Activated T-helper 9 cell treated with anti-CD3 and anti-CD28 coated beads, Interleukin-2, amount 50 U/mL, for 16 hours (primary cell): Measurements from ENCODE around the gene HS6ST3.
"Not testable (repeated sequence)": the region's sequence is repeated elsewhere in the genome, so short reads cannot be mapped to it uniquely, and the experiment has no call there.

ENCODE experiments used
- DNase-seq: peaks from one replicate; pipeline ENCODE4 v3.0.0-alpha.2; 2020; ENCODE audit warnings: low read depth

The HS6ST3 gene

GRCh38 chr13:96444676-96445075 is 354.8 kb downstream of the HS6ST3 start:
- no peak for DNase-seq

- DNase-seq, result no peak
Observed at GRCh38 chr13:96449920-96450319, 360.0 kb downstream of the HS6ST3 start.

DNA sequence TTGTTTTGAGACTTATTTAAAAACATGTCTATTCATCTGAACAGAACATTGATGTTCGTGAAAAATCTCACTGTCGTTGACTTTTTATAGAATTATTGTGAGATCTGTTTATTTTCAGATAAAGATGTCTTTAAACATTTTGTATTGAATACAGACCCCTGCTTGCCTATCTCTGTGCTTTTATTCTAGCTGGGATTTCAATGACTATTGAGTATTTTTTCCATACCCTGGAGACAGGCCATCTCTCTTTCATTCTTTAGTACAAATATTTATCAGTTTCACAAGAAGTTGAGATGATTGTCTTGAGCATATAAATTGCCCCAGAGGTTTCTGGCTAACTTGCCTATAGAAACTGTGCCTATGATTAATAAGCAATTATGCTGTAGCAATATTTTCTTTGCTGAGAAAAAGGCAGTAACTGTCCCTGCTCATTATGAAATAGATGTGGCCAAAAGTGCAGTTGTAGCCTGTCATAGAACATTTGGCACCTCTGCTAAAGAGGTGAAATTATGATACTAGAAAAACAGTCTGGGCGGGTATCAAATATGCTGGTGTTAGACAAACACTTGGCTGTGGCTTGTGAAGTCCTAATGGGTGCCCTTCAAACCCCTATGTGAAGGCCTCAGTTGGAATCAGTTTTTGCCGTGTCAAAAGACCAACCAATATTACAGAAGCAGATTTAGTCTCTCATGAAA is 360.6 kb downstream of the HS6ST3 start:
- no peak for DNase-seq

DNA sequence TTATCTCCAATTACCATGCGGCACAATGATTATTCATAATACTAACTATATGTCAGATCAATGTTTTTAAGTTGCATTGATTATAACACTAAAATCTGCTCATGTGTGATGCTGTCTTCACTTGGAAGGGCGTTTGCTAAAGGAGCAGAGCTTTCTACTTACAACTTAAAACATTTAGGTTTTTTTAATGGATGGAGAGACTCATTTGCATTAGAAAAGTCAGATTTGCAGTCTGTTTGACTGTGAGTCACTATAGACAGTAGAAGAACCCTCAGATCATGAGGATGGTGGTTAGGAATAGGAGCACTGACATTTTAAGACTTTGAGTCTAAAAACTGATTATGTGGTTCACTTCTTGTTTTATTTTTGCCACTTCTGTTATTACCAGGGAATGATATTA is 364.6 kb downstream of the HS6ST3 start:
- no peak for DNase-seq

GRCh38 chr13:96460609-96461008 is 370.7 kb downstream of the HS6ST3 start:
- DNase-seq, result no peak

DNA sequence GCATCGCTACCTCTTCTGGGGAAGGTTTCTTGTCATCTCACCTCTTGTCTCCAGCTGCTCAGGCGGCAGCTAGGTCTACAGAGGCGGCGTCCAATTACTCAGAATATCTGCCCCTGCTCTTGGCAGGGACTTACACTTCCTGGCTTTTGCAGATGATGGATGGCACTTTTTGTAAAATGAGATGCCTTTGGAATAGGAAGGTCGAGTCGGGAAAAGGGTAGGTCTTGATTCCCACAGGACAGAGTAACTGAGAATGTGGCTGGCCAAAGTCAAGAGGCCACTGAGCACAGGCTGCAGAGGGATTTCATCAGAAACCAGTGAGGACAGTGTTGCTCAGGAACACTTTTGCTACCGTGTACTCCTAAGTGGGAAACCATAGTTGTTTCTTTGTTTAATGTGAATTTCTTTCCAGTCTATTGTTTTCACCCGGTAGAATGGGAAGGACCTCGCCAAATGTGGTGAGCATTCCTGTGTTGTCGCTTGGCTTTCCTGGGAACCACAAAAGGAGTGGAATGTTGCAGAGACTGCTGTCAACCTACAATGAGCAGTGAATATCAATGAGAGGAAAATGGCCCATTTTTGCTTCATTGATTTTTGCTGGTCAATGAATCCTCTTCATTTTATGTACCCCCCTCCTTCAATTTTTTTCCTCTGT is 383.7 kb downstream of the HS6ST3 start:
- no peak for DNase-seq

GRCh38 chr13:96474181-96474557 is 384.3 kb downstream of the HS6ST3 start:
- DNase-seq, result no peak

- DNase-seq, result no peak
Observed at GRCh38 chr13:96475103-96475502, 385.2 kb downstream of the HS6ST3 start.

- no peak for DNase-seq
Observed at GRCh38 chr13:96481482-96481881, 391.6 kb downstream of the HS6ST3 start.

GRCh38 chr13:96490496-96490989 is 400.6 kb downstream of the HS6ST3 start:
- DNase-seq, result no peak

DNA sequence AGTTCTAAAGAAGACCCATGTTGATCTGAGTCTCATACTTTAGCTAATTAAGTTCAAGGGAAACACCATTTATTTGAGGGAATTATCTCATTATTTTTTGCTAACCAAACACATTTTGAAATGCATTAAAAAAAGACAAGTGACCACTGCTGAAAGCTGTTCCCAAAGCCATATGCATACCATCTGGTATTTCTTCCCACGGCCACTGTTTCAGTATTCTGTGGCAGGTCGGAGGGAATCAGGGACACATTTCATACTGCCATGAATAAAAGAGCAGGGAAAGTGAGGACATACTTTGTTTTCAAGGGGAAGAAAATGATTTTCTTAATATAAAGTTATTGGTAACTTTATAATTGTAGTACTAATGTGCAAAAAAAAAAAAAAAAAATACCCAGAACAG is 401.2 kb downstream of the HS6ST3 start:
- no peak for DNase-seq

GRCh38 chr13:96492766-96493165 is 402.9 kb downstream of the HS6ST3 start:
- DNase-seq, result no peak

DNA sequence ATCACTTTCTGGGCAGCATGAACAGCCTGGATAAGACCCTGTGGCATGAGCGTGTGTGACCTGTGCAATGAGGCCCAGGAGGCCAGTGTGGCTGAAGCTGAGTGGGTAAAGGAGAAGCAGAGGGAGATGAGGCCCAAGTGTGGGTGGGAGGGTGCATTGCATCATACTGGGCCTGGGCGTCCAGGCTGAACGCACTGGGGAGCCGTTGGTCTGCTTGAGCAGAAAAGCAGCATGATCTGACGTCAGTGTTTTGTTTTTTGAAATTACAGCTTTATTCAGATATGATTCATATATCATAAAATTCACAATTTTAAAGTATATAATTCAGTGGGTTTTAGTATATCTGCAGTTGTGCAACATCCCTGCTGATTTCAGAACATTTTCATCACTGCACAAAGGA is 409.7 kb downstream of the HS6ST3 start:
- no peak for DNase-seq

GRCh38 chr13:96500953-96501352 is 411.0 kb downstream of the HS6ST3 start:
- DNase-seq, result no peak

DNA sequence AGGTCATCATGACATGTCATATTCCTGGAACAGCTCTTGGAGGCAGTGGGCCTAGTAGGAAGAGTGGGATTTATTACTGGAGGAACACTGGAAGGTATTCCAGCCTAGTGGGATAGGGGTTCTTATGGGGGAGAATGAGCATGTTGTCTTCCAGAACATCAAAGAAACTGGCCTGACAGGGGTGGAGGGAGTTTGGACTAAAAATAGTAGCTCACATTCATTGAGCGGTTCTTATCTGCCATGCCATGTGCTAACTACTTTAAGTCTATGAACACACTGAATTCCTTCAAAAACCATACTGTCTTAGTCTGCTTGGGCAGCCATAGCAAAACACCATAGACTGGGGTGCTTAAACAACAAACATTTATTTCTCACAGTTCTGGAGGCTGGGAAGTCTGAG is 413.6 kb downstream of the HS6ST3 start:
- no peak for DNase-seq

GRCh38 chr13:96511587-96511986 is 421.7 kb downstream of the HS6ST3 start:
- no peak for DNase-seq

DNA sequence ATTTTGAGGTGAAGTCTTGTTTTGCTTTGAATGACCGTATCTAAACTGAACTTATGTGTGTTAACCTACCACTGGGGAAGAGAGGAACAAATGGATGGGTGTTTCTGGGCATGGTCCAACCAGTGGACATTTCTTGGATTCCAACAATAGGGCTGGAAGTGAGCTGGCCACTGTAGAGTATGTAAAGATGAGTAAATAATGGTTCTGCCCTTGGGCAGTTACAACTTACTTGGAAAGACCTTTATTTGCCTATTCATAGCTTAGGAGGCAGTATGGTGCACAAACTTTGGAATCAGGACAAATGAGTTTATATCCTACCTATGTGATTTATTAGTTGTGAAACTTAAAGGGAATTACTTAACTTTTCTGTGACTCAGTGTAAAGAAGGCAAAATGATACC is 429.5 kb downstream of the HS6ST3 start:
- no peak for DNase-seq

GRCh38 chr13:96524398-96525020 is 434.6 kb downstream of the HS6ST3 start:
- DNase-seq, result not testable (repeated sequence)

GRCh38 chr13:96525715-96526114 is 435.8 kb downstream of the HS6ST3 start:
- DNase-seq, result no peak

DNA sequence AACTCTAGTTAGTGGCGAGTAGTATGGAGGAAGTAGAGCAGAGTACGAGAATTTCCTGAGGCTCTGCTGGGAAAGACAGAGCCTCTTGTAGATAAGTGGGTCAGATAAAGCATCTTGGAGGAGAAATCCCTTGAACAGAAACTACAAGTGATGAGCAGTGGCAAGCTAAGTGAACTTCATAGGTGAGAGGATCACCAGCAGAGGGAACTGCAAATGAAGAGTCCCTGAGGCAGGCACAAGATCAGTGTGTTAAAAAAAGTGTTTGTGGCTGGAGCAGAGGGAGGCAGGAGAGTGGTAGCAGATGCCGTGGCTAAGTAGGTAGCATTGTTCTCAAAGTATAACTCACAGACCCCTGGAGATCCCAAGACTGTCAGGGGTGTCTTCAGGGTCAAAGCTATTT is 437.6 kb downstream of the HS6ST3 start:
- no peak for DNase-seq

GRCh38 chr13:96532804-96533203 is 442.9 kb downstream of the HS6ST3 start:
- no peak for DNase-seq

GRCh38 chr13:96533408-96533807 is 443.5 kb downstream of the HS6ST3 start:
- no peak for DNase-seq

GRCh38 chr13:96539791-96540190 is 449.9 kb downstream of the HS6ST3 start:
- no peak for DNase-seq
